Endothelial cell of umbilical vein (primary cell): ENCODE measurements around the gene CABP2. TPM values are rescaled to one million over a fixed set of nuclear protein-coding genes. Genes with fewer than 3 reads are reported as not detected.

ENCODE experiments used
- BruUV-seq: library from RNA; stranded (reverse); fragments of 400-500 nt; replicated peaks from 2 replicates; lab custom pipeline; 2021; lab: Mats Ljungman, UMichigan
- CTCF ChIA-PET: fragments of 300-600, 350-600 bp; sonication (Branson Sonifier 250); formaldehyde crosslinking; loops from one replicate; lab custom pipeline; 2021; ENCODE audit warnings: antibody characterized with exemption, inconsistent platforms; lab: Charles Lee
- POLR2A ChIA-PET: fragments of 300-600, 350-600 bp; sonication (Branson Sonifier 250); formaldehyde crosslinking; loops from one replicate; lab custom pipeline; 2021; ENCODE audit warnings: antibody characterized with exemption, inconsistent platforms; lab: Charles Lee
- DNase-seq: peaks from one replicate; pipeline ENCODE4 v3.0.0-alpha.2; 2011; ENCODE audit warnings: low read depth, low spot score
- FAIRE-seq: peaks from 2 replicates; lab custom pipeline; 2011; peaks lifted over from hg19 to GRCh38; lab: Jason Lieb, UNC
- H2AFZ ChIP-seq: 2 replicates; pipeline ENCODE4 v1.6.0; 2012; ENCODE audit warnings: low read depth, low read length, control low read depth, inconsistent platforms
- H3K27ac ChIP-seq: 2 replicates; pipeline ENCODE4 v1.5.1; 2011; ENCODE audit warnings: low read depth, mild to moderate bottlenecking, control low read depth, low read length, moderate library complexity; ENCODE audit not compliant: insufficient read depth
- H3K27me3 ChIP-seq, 2 experiments: 2 replicates each; pipeline versions ENCODE4 v1.6.0 to v1.6.1; 2011; ENCODE audit warnings: low read length in 2 of 2, mixed read lengths in 1 of 2; ENCODE audit not compliant: control insufficient read depth in 2 of 2, insufficient read depth in 2 of 2
- H3K36me3 ChIP-seq, 2 experiments: 2 replicates in 1 of 2; 3 replicates in 1 of 2; pipeline ENCODE4 v1.5.1; 2011; ENCODE audit warnings: low read length in 2 of 2, mild to moderate bottlenecking in 1 of 2, moderate library complexity in 1 of 2; ENCODE audit not compliant: control insufficient read depth in 2 of 2, insufficient read depth in 2 of 2; ENCODE audit errors: extremely low read depth in 1 of 2
- H3K4me1 ChIP-seq: 3 replicates; pipeline ENCODE4 v1.5.1; 2011; ENCODE audit warnings: mild to moderate bottlenecking, low read length; ENCODE audit not compliant: control insufficient read depth, insufficient read depth; ENCODE audit errors: extremely low read depth
- H3K4me2 ChIP-seq: 2 replicates; pipeline ENCODE4 v1.6.1; 2011; ENCODE audit warnings: low read length, control low read depth, mixed read lengths; ENCODE audit not compliant: insufficient read depth
- H3K4me3 ChIP-seq, 3 experiments: fragments of 200-600 bp in 1 of 3; sonication (generic), shearing (Covaris generic) in 1 of 3; replicated peaks in 1 of 3; 2 replicates each; pipeline ENCODE4 v1.5.1; 2011 to 2016; ENCODE audit warnings: control low read depth in 3 of 3, low read length in 3 of 3, mild to moderate bottlenecking in 2 of 3, inconsistent platforms in 1 of 3, low read depth in 1 of 3, moderate library complexity in 1 of 3; ENCODE audit not compliant: insufficient read depth in 1 of 3
- H3K79me2 ChIP-seq: 2 replicates; pipeline ENCODE4 v1.6.0; 2012; ENCODE audit warnings: low read length, inconsistent platforms; ENCODE audit not compliant: control insufficient read depth, insufficient read depth
- H3K9ac ChIP-seq: replicated peaks from 2 replicates; pipeline ENCODE3; 2011; ENCODE audit warnings: low read length, control low read depth; ENCODE audit not compliant: insufficient read depth; ENCODE audit errors: extremely low read depth
- H3K9me1 ChIP-seq: replicated peaks from 3 replicates; pipeline ENCODE4 v1.6.0; 2011; ENCODE audit warnings: mild to moderate bottlenecking, low read length; ENCODE audit not compliant: control insufficient read depth, insufficient read depth; ENCODE audit errors: extremely low read depth
- H3K9me3 ChIP-seq: replicated peaks from 2 replicates; pipeline ENCODE4 v1.5.1; 2012; ENCODE audit warnings: low read length, inconsistent platforms; ENCODE audit not compliant: control insufficient read depth, insufficient read depth
- H4K20me1 ChIP-seq: replicated peaks from 2 replicates; pipeline ENCODE3; 2011; ENCODE audit warnings: mild to moderate bottlenecking, low read length; ENCODE audit not compliant: control insufficient read depth, insufficient read depth; ENCODE audit errors: extremely low read depth
- EZH2 ChIP-seq: IDR thresholded peaks from 2 replicates; pipeline ENCODE4 v1.6.1; 2012; ENCODE audit warnings: borderline replicate concordance, low read depth, mild to moderate bottlenecking, moderate library complexity, low read length, inconsistent platforms; ENCODE audit not compliant: severe bottlenecking
- FOS ChIP-seq: IDR thresholded peaks from 2 replicates; pipeline ENCODE4 v1.6.1; 2011; ENCODE audit warnings: mild to moderate bottlenecking, low read length, moderate library complexity, borderline replicate concordance; ENCODE audit not compliant: insufficient read depth
- GATA2 ChIP-seq: IDR thresholded peaks from 2 replicates; pipeline ENCODE4 v1.7.0; 2011; ENCODE audit warnings: low read depth, mild to moderate bottlenecking, moderate library complexity, mixed read lengths, low read length; ENCODE audit not compliant: insufficient read length, insufficient read depth
- JUN ChIP-seq: IDR thresholded peaks from 2 replicates; pipeline ENCODE4 v1.6.1; 2011; ENCODE audit warnings: borderline replicate concordance, low read depth; ENCODE audit not compliant: insufficient read length, insufficient read depth
- MYC ChIP-seq: IDR thresholded peaks from one replicate; pipeline ENCODE4 v1.6.1; 2011; ENCODE audit warnings: mild to moderate bottlenecking, low read depth, low read length
- POLR2A ChIP-seq: IDR thresholded peaks from 2 replicates; pipeline ENCODE4 v1.6.1; 2012; ENCODE audit warnings: low read depth, mild to moderate bottlenecking, control low read depth, low read length
- POLR2AphosphoS5 ChIP-seq: IDR thresholded peaks from 2 replicates; pipeline ENCODE4 v1.6.1; 2012; ENCODE audit warnings: low read depth, mild to moderate bottlenecking, control low read depth, low read length, moderate library complexity; ENCODE audit not compliant: insufficient read depth
- dilution Hi-C: fragments of 300-500 bp; cut with MboI; formaldehyde crosslinking; loops from one replicate; pipeline ENCODE4 v1.15.0; 2019; ENCODE audit warnings: low sequenced_read_pairs; ENCODE audit not compliant: extremely low pct_ligation_motif_present
- intact Hi-C: fragments of 100-400 bp; cut with micrococcal nuclease; formaldehyde crosslinking; loops from one replicate; pipeline ENCODE4 v1.10.0; 2022
- polyA plus RNA-seq, 4 experiments: library from polyadenylated mRNA; depleted of rRNA in 3 of 4; stranded (reverse) in 3 of 4; unstranded in 1 of 4; fragments of >200 nt; gene quantifications; 2 replicates each; pipeline versions ENCODE4 v1.2.1 to v1.2.3, GENCODE V29; 2011 to 2012; ENCODE audit warnings: missing spikeins in 1 of 4
- total RNA-seq: library from RNA; stranded (reverse); gene quantifications from 2 replicates; pipeline ENCODE4 v1.2.3, GENCODE V29; 2021
- TF ChIP-seq, protein P1 (sequence below): IDR thresholded peaks from 2 replicates; pipeline ENCODE4 v1.6.1; 2011; ENCODE audit not compliant: insufficient read depth, insufficient read length
- TF ChIP-seq, protein P2 (sequence below), 2 donors: IDR thresholded peaks; 1 replicate in 1 of 2; 2 replicates in 1 of 2; pipeline ENCODE4 v1.5.1; 2011; ENCODE audit warnings: low read length in 2 of 2, mild to moderate bottlenecking in 2 of 2, moderate library complexity in 2 of 2, control low read depth in 1 of 2, inconsistent platforms in 1 of 2, low read depth in 1 of 2; ENCODE audit not compliant: insufficient read depth in 1 of 2; ENCODE audit errors: extremely low read depth in 1 of 2

CABP2 gene
- total and polyA plus RNA-seq, 2 donors (not counting 3 experiments of a cell fraction or from before 2014, with no cell fraction given): not detected

- H3K27ac ChIP-seq: no peak overlapping the region
- no TSS peak for BruUV-seq
- H4K20me1 ChIP-seq: no peaks in the 10 kb centered on the region
- no peaks in the 10 kb centered on the region for H3K9me3 ChIP-seq
- H3K4me1 ChIP-seq: no peaks in the 10 kb centered on the region
- dilution Hi-C loops: no loop called here
- H3K4me3 ChIP-seq: no peak overlapping the region
- H3K9ac ChIP-seq: no peak overlapping the region
- ChIA-PET CTCF (no interaction called here), POLR2A (no interaction called here)
- TF ChIP-seq MYC: no peak
- TF ChIP-seq, protein P1, sequence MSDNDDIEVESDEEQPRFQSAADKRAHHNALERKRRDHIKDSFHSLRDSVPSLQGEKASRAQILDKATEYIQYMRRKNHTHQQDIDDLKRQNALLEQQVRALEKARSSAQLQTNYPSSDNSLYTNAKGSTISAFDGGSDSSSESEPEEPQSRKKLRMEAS: no peak
- TF ChIP-seq, protein P2, sequence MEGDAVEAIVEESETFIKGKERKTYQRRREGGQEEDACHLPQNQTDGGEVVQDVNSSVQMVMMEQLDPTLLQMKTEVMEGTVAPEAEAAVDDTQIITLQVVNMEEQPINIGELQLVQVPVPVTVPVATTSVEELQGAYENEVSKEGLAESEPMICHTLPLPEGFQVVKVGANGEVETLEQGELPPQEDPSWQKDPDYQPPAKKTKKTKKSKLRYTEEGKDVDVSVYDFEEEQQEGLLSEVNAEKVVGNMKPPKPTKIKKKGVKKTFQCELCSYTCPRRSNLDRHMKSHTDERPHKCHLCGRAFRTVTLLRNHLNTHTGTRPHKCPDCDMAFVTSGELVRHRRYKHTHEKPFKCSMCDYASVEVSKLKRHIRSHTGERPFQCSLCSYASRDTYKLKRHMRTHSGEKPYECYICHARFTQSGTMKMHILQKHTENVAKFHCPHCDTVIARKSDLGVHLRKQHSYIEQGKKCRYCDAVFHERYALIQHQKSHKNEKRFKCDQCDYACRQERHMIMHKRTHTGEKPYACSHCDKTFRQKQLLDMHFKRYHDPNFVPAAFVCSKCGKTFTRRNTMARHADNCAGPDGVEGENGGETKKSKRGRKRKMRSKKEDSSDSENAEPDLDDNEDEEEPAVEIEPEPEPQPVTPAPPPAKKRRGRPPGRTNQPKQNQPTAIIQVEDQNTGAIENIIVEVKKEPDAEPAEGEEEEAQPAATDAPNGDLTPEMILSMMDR (IDR thresholded peaks at IDR 0.05; ENCODE audit: extremely low read depth in 1 of 2, insufficient read depth in 1 of 2, low read depth in 1 of 2, low read length in 2 of 2): no peak
- no peak for TF ChIP-seq POLR2AphosphoS5
- no peak for TF ChIP-seq EZH2
- TF ChIP-seq POLR2A: no peak
- no peak for TF ChIP-seq FOS
- no peak for TF ChIP-seq JUN
- TF ChIP-seq GATA2: no peak
- H3K9me1 ChIP-seq: no peaks in the 10 kb centered on the region
- no peak for FAIRE-seq
- intact Hi-C loops: no loop called here
- H3K79me2 ChIP-seq: no peaks in the 10 kb centered on the region
- H2AFZ ChIP-seq: no peak overlapping the region
- H3K27me3 ChIP-seq: no peaks in the 10 kb centered on the region
- no peak overlapping the region for H3K4me2 ChIP-seq
- DNase-seq: no peak
- peaks cover 0 to 2% of the 10 kb centered on the region in 2 experiments for H3K36me3 ChIP-seq
These were observed 27.1 kb downstream of the CABP2 start for GRCh38 chr11:67496113-67496512.
